Neural cell (in vitro differentiated cells): ENCODE results near the gene PRRT1. TPM values are rescaled to one million over a fixed set of nuclear protein-coding genes. Genes with fewer than 3 reads are reported as not detected.

Experiments used
- H2AFZ ChIP-seq: fragments of 200-600, 300-800 bp; sonication (generic), shearing (Covaris generic); 2 replicates; pipeline ENCODE4 v1.6.0; 2014; ENCODE audit warnings: low read depth, mild to moderate bottlenecking, antibody characterized with exemption, low read length, moderate library complexity
- H3F3A ChIP-seq: fragments of 200-600 bp; shearing (Covaris generic); 2 replicates; pipeline ENCODE4 v1.6.1; 2016; ENCODE audit warnings: mild to moderate bottlenecking, moderate library complexity, mixed read lengths, antibody characterized with exemption, low read length; ENCODE audit not compliant: insufficient read depth, poor library complexity, severe bottlenecking
- H3K27ac ChIP-seq: fragments of 200-600, 300-800 bp; sonication (generic), shearing (Covaris generic); 2 replicates; pipeline ENCODE4 v1.5.1; 2014; ENCODE audit warnings: mild to moderate bottlenecking, low read length, moderate library complexity
- H3K27me3 ChIP-seq: fragments of 300-800, 200-600 bp; sonication (generic), shearing (Covaris generic); 2 replicates; pipeline ENCODE4 v1.6.0; 2014; ENCODE audit warnings: mild to moderate bottlenecking, low read depth, low read length, moderate library complexity; ENCODE audit not compliant: insufficient read depth
- H3K36me3 ChIP-seq: fragments of 300-800, 200-600 bp; sonication (generic), shearing (Covaris generic); 2 replicates; pipeline ENCODE4 v1.5.1; 2014; ENCODE audit warnings: mild to moderate bottlenecking, antibody characterized with exemption, low read length, moderate library complexity; ENCODE audit not compliant: insufficient read depth
- H3K4me2 ChIP-seq: fragments of 300-800, 200-600 bp; sonication (generic), shearing (Covaris generic); 2 replicates; pipeline ENCODE4 v1.6.0; 2014; ENCODE audit warnings: mild to moderate bottlenecking, low read length
- H3K4me3 ChIP-seq: fragments of 300-800, 200-600 bp; sonication (generic), shearing (Covaris generic); 2 replicates; pipeline ENCODE4 v1.5.1; 2014; ENCODE audit warnings: mild to moderate bottlenecking, low read length, moderate library complexity
- H3K79me2 ChIP-seq: fragments of 200-600 bp; shearing (Covaris generic); replicated peaks from 2 replicates; pipeline ENCODE4 v1.6.0; 2014; ENCODE audit warnings: mild to moderate bottlenecking, low read length, moderate library complexity; ENCODE audit not compliant: insufficient read depth
- H3K9ac ChIP-seq: fragments of 300-800, 200-600 bp; sonication (generic), shearing (Covaris generic); 2 replicates; pipeline ENCODE4 v1.6.1; 2016; ENCODE audit warnings: mild to moderate bottlenecking, low read length, mixed read lengths
- H3K9me2 ChIP-seq: fragments of 200-600 bp; shearing (Covaris generic); 2 replicates; pipeline ENCODE4 v1.6.1; 2016; ENCODE audit warnings: mild to moderate bottlenecking, low read length, mixed read lengths; ENCODE audit not compliant: insufficient read depth
- H3K9me3 ChIP-seq: fragments of 200-600, 300-800 bp; sonication (generic), shearing (Covaris generic); 2 replicates; pipeline ENCODE4 v1.6.1; 2016; ENCODE audit warnings: mild to moderate bottlenecking, mixed run types, low read length, moderate library complexity, mixed read lengths
- H4K20me1 ChIP-seq: fragments of 200-600 bp; shearing (Covaris generic); 2 replicates; pipeline ENCODE4 v1.6.1; 2016; ENCODE audit warnings: mild to moderate bottlenecking, mixed run types; ENCODE audit not compliant: insufficient read depth
- CTCF ChIP-seq: fragments of 450-650 bp; IDR thresholded peaks from 2 replicates; pipeline ENCODE4 v1.5.1; 2014; ENCODE audit warnings: antibody characterized with exemption, mild to moderate bottlenecking, moderate library complexity; ENCODE audit not compliant: poor library complexity, severe bottlenecking
- EP300 ChIP-seq: fragments of 450-650 bp; conservative IDR thresholded peaks from 2 replicates; pipeline ENCODE4 v1.6.1; 2014; ENCODE audit warnings: antibody characterized with exemption, mild to moderate bottlenecking, moderate library complexity; ENCODE audit not compliant: poor library complexity, severe bottlenecking
- EZH2 ChIP-seq: fragments of 200-600, 300-800 bp; shearing (Covaris generic), sonication (generic); IDR thresholded peaks from 2 replicates; pipeline ENCODE4 v1.6.1; 2014; ENCODE audit warnings: antibody characterized with exemption, low read length, borderline replicate concordance, mild to moderate bottlenecking; ENCODE audit not compliant: insufficient read depth, poor library complexity, severe bottlenecking
- POLR2AphosphoS5 ChIP-seq: IDR thresholded peaks from 2 replicates; pipeline ENCODE4 v1.6.1; 2012
- RAD21 ChIP-seq: fragments of 450-650 bp; conservative IDR thresholded peaks from 2 replicates; pipeline ENCODE4 v1.6.1; 2014; ENCODE audit warnings: antibody characterized with exemption, mild to moderate bottlenecking, moderate library complexity
- REST ChIP-seq: IDR thresholded peaks from 2 replicates; pipeline ENCODE4 v1.6.1; 2012; ENCODE audit warnings: borderline replicate concordance
- SMC3 ChIP-seq: fragments of 450-650 bp; conservative IDR thresholded peaks from 2 replicates; pipeline ENCODE4 v1.6.1; 2014; ENCODE audit warnings: antibody characterized with exemption, mild to moderate bottlenecking, moderate library complexity; ENCODE audit not compliant: poor library complexity
- TAF1 ChIP-seq: IDR thresholded peaks from 2 replicates; pipeline ENCODE4 v1.6.1; 2012; ENCODE audit warnings: low read depth
- polyA plus RNA-seq: library from polyadenylated mRNA; depleted of rRNA; stranded (reverse); fragments of >200 nt; gene quantifications from 2 replicates; pipeline ENCODE4 v1.2.3, GENCODE V29; 2014

PRRT1 gene
- polyA plus RNA-seq, 1 donor from 2014 or later, result 0.22 TPM

DNA sequence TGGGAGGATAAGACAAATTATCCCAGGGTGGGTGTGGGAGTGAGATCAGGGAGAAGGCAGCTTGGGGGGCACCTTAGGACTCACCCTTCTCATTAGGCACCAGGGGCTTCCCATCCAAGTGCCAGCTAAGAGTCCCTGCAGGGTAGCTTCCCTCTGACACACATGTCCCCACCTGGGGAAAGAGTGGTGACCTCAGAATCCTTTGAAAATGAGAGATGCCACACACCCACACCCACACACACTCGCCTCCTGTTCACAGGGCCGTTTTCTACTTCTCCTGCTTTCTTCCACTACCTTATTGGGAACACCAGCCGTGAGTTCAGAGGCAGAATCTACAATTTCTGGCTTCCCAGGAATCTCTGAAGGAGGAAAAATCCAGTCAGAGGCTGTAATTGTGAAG is 31.3 kb upstream of the PRRT1 start:
- H3K36me3 ChIP-seq, result no peaks in the 10 kb centered on the region
- no peak overlapping the region for H3K9ac ChIP-seq
- H3K27ac ChIP-seq, result no peak overlapping the region

GRCh38 chr6:32182555-32182981 is 30.8 kb upstream of the PRRT1 start:
- H3K27ac ChIP-seq, result no peak overlapping the region
- H3K27me3 ChIP-seq, result no peaks in the 10 kb centered on the region
- no peaks in the 10 kb centered on the region for H3K9me3 ChIP-seq
- H3K79me2 ChIP-seq, result peaks cover 19% of the 10 kb centered on the region
- no peaks in the 10 kb centered on the region for H3K9me2 ChIP-seq
- H3K36me3 ChIP-seq, result no peaks in the 10 kb centered on the region
- H3F3A ChIP-seq, result no peaks in the 10 kb centered on the region
- no peak overlapping the region for H2AFZ ChIP-seq
- H4K20me1 ChIP-seq, result no peaks in the 10 kb centered on the region
- no peak overlapping the region for H3K9ac ChIP-seq
- no peak overlapping the region for H3K4me3 ChIP-seq
- no peak overlapping the region for H3K4me2 ChIP-seq
- no peak for TF ChIP-seq POLR2AphosphoS5
- TF ChIP-seq CTCF, result no peak
- TF ChIP-seq EP300, result no peak
- TF ChIP-seq SMC3, result no peak
- TF ChIP-seq RAD21, result no peak
- no peak for TF ChIP-seq REST
- TF ChIP-seq TAF1, result no peak
- TF ChIP-seq EZH2, result no peak

More for the DNA sequence above, 31.3 kb upstream of the PRRT1 start:
- no peak overlapping the region for H2AFZ ChIP-seq
- H3K9me2 ChIP-seq, result no peaks in the 10 kb centered on the region
- H3K9me3 ChIP-seq, result no peaks in the 10 kb centered on the region
- H3K4me3 ChIP-seq, result no peak overlapping the region
- no peaks in the 10 kb centered on the region for H4K20me1 ChIP-seq
- TF ChIP-seq CTCF (no peak), REST (no peak), EP300 (no peak), TAF1 (no peak), RAD21 (no peak)
- peaks cover 19% of the 10 kb centered on the region for H3K79me2 ChIP-seq
- no peaks in the 10 kb centered on the region for H3F3A ChIP-seq
- no peaks in the 10 kb centered on the region for H3K27me3 ChIP-seq
- H3K4me2 ChIP-seq, result no peak overlapping the region
